B cell (primary cell): ENCODE results near the gene SERPINE2.

ENCODE experiments used
- CTCF ChIP-seq: fragments of 200-600 bp; IDR thresholded peaks from one replicate; pipeline ENCODE4 v1.8.0; 2022; ENCODE audit warnings: antibody characterized with exemption, mild to moderate bottlenecking
- EZH2 ChIP-seq: IDR thresholded peaks from 2 replicates; pipeline ENCODE4 v1.6.1; 2012; ENCODE audit warnings: borderline replicate concordance, low read depth, mild to moderate bottlenecking, moderate library complexity, low read length; ENCODE audit not compliant: insufficient read depth, poor library complexity, severe bottlenecking

GRCh38 chr2:223928113-223929006 is 110.7 kb downstream of the SERPINE2 start:
- TF ChIP-seq CTCF (no peak), EZH2 (no peak)
